HepG2 (cell line): ENCODE results near the gene IMPDH1. TPM values are rescaled to one million over a fixed set of nuclear protein-coding genes. Genes with fewer than 3 reads are reported as not detected.
A peak's percentile ranks its signal among the peaks of the same experiment; 100 is the strongest.

Experiments used
- ARHGAP35 ChIP-seq: sonication (generic); formaldehyde crosslinking; IDR thresholded peaks from 2 replicates; pipeline ENCODE4 v1.9.0; 2022; ENCODE audit warnings: mild to moderate bottlenecking, inconsistent platforms, moderate library complexity, missing genetic modification reagents, borderline replicate concordance
- CAMTA2 ChIP-seq: sonication (generic); formaldehyde crosslinking; IDR thresholded peaks from 2 replicates; pipeline ENCODE4 v1.4.0; 2020; ENCODE audit warnings: mild to moderate bottlenecking, missing genetic modification reagents, borderline replicate concordance
- EP300 ChIP-seq, 3 experiments: sonication (generic) in 1 of 3; formaldehyde crosslinking in 1 of 3; IDR thresholded peaks; 2 replicates each; pipeline versions ENCODE4 v1.5.1 to v1.6.1; 2011 to 2020; ENCODE audit warnings: low read depth in 2 of 3, low read length in 2 of 3, borderline replicate concordance in 1 of 3, improper control_type of control experiment in 1 of 3, mild to moderate bottlenecking in 1 of 3, missing genetic modification reagents in 1 of 3, moderate library complexity in 1 of 3
- FOXC1 ChIP-seq: sonication (generic); formaldehyde crosslinking; IDR thresholded peaks from 2 replicates; pipeline ENCODE4 v1.8.0; 2022; ENCODE audit warnings: mild to moderate bottlenecking, missing genetic modification reagents, borderline replicate concordance
- GATAD2A ChIP-seq: IDR thresholded peaks from 2 replicates; pipeline ENCODE4 v1.6.1; 2016
- HNF1B ChIP-seq: sonication (generic); formaldehyde crosslinking; IDR thresholded peaks from 2 replicates; pipeline ENCODE4 v1.5.1; 2020; ENCODE audit warnings: mild to moderate bottlenecking, moderate library complexity, missing genetic modification reagents
- HNRNPLL ChIP-seq: fragments of 200-400 bp; formaldehyde crosslinking; IDR thresholded peaks from 2 replicates; pipeline ENCODE4 v1.6.1; 2017; ENCODE audit warnings: mild to moderate bottlenecking, low read depth, low read length; ENCODE audit not compliant: poor library complexity, severe bottlenecking
- HOXA5 ChIP-seq: sonication (generic); formaldehyde crosslinking; IDR thresholded peaks from 2 replicates; pipeline ENCODE4 v1.4.0; 2020; ENCODE audit warnings: missing genetic modification reagents
- HOXA9 ChIP-seq: sonication (generic); formaldehyde crosslinking; IDR thresholded peaks from 2 replicates; pipeline ENCODE4 v1.8.1; 2022; ENCODE audit warnings: missing genetic modification reagents, mild to moderate bottlenecking, moderate library complexity, borderline replicate concordance
- KLF6 ChIP-seq: IDR thresholded peaks from 2 replicates; pipeline ENCODE4 v1.8.0; 2016; ENCODE audit warnings: missing biosample characterization, missing genetic modification reagents
- RBM39 ChIP-seq: fragments of 200-400 bp; formaldehyde crosslinking; IDR thresholded peaks from one replicate; pipeline ENCODE4 v1.6.1; 2018; ENCODE audit warnings: antibody characterized with exemption, mild to moderate bottlenecking, low read depth, low read length; ENCODE audit not compliant: poor library complexity, severe bottlenecking
- REPIN1 ChIP-seq: sonication (generic); formaldehyde crosslinking; IDR thresholded peaks from 2 replicates; pipeline ENCODE4 v1.8.0; 2022; ENCODE audit warnings: missing genetic modification reagents, low read depth, mild to moderate bottlenecking, borderline replicate concordance
- RXRA ChIP-seq: sonication (generic); formaldehyde crosslinking; IDR thresholded peaks from 2 replicates; pipeline ENCODE4 v1.5.1; 2020; ENCODE audit warnings: missing genetic modification reagents
- TARDBP ChIP-seq: sonication (generic); formaldehyde crosslinking; IDR thresholded peaks from 2 replicates; pipeline ENCODE4 v1.8.0; 2022; ENCODE audit warnings: mild to moderate bottlenecking, missing genetic modification reagents
- TMF1 ChIP-seq: sonication (generic); formaldehyde crosslinking; IDR thresholded peaks from 2 replicates; pipeline ENCODE4 v1.8.1; 2022; ENCODE audit warnings: low read depth, missing genetic modification reagents
- ZNF280B ChIP-seq: sonication (generic); formaldehyde crosslinking; IDR thresholded peaks from 2 replicates; pipeline ENCODE4 v1.5.0; 2020; ENCODE audit warnings: missing genetic modification reagents, mild to moderate bottlenecking, borderline replicate concordance
- ZNF292 ChIP-seq: sonication (generic); formaldehyde crosslinking; IDR thresholded peaks from 2 replicates; pipeline ENCODE4 v1.8.1; 2022; ENCODE audit warnings: mild to moderate bottlenecking, low read depth, missing genetic modification reagents, borderline replicate concordance
- ZNF33B ChIP-seq: sonication (generic); formaldehyde crosslinking; IDR thresholded peaks from 2 replicates; pipeline ENCODE4 v1.5.1; 2020; ENCODE audit warnings: mild to moderate bottlenecking, missing genetic modification reagents
- ZNF367 ChIP-seq: sonication (generic); formaldehyde crosslinking; IDR thresholded peaks from 2 replicates; pipeline ENCODE4 v1.4.0; 2020; ENCODE audit warnings: missing genetic modification reagents, borderline replicate concordance
- ZNF547 ChIP-seq: sonication (generic); formaldehyde crosslinking; IDR thresholded peaks from 2 replicates; pipeline ENCODE4 v1.5.1; 2020; ENCODE audit warnings: mild to moderate bottlenecking, missing genetic modification reagents
- ZNF572 ChIP-seq: sonication (generic); formaldehyde crosslinking; IDR thresholded peaks from 2 replicates; pipeline ENCODE4 v1.5.1; 2020; ENCODE audit warnings: mild to moderate bottlenecking, missing genetic modification reagents
- ZNF577 ChIP-seq: sonication (generic); formaldehyde crosslinking; IDR thresholded peaks from 2 replicates; pipeline ENCODE4 v1.4.0; 2020; ENCODE audit warnings: mild to moderate bottlenecking, low read depth, missing genetic modification reagents, borderline replicate concordance
- ZNF713 ChIP-seq: sonication (generic); formaldehyde crosslinking; IDR thresholded peaks from 2 replicates; pipeline ENCODE4 v1.4.0; 2020; ENCODE audit warnings: mild to moderate bottlenecking, missing genetic modification reagents
- ZNF891 ChIP-seq: sonication (generic); formaldehyde crosslinking; IDR thresholded peaks from 2 replicates; pipeline ENCODE4 v1.5.0; 2020; ENCODE audit warnings: mild to moderate bottlenecking, missing genetic modification reagents
- ZSCAN9 ChIP-seq: IDR thresholded peaks from 2 replicates; pipeline ENCODE4 v1.6.1; 2016; ENCODE audit warnings: borderline replicate concordance
- polyA plus RNA-seq, 8 experiments: library from polyadenylated mRNA; depleted of rRNA in 3 of 8; stranded (reverse) in 7 of 8; unstranded in 1 of 8; fragments of >200 nt; fragmentation: Illumina TruSeq in 4 of 8; extraction: Trizol in 4 of 8; gene quantifications; 2 replicates each; pipeline versions ENCODE4 v1.2.1 to v1.2.3, GENCODE V29; 2011 to 2016; ENCODE audit warnings: low read depth in 4 of 8, missing spikeins in 1 of 8, mixed read lengths in 1 of 8; ENCODE audit not compliant: insufficient read depth in 1 of 8
- total RNA-seq, 5 experiments: library from RNA; depleted of rRNA; stranded (reverse); fragments of >200 nt; fragmentation: Illumina TruSeq; extraction: Trizol; gene quantifications; 2 replicates each; pipeline ENCODE4 v1.2.3, GENCODE V29; 2016; ENCODE audit warnings: low read depth in 1 of 5
- TF ChIP-seq, protein P1 (sequence below): sonication (generic); formaldehyde crosslinking; IDR thresholded peaks from 2 replicates; pipeline ENCODE4 v1.4.0; 2020; ENCODE audit warnings: missing genetic modification reagents, borderline replicate concordance

The IMPDH1 gene
- total and polyA plus RNA-seq, 2 of the 13 experiments (the other 11 are each of a cell fraction or from before 2014, with no cell fraction given) = 22.8 to 34.0 TPM

GRCh38 chr7:128404886-128405470 is 4.8 kb downstream of the IMPDH1 start (continued):
- TF ChIP-seq HNF1B (CRISPR knock-in tag) (no peak), HOXA9 (CRISPR knock-in tag) (no peak), ZNF572 (CRISPR knock-in tag) (peak; percentile 43; the same call in 1 of the 2 replicates), ZNF292 (CRISPR knock-in tag) (0 out of 2 replicates have a peak, but pooled peaks have one; percentile 23), ZNF280B (CRISPR knock-in tag) (no peak), REPIN1 (CRISPR knock-in tag) (no peak), ZSCAN9 (CRISPR knock-in tag) (no peak), ZNF33B (CRISPR knock-in tag) (no peak), GATAD2A (CRISPR knock-in tag) (no peak), KLF6 (no peak), TMF1 (CRISPR knock-in tag) (no peak), ZNF577 (no peak), ARHGAP35 (CRISPR knock-in tag) (no peak), RXRA (CRISPR knock-in tag) (no peak), ZNF367 (no peak), RBM39 (no peak), ZNF891 (CRISPR knock-in tag) (0 out of 2 replicates have a peak, but pooled peaks have one; percentile 33), TARDBP (0 out of 2 replicates have a peak, but pooled peaks have one; percentile 2), ZNF713 (CRISPR knock-in tag) (no peak), FOXC1 (CRISPR knock-in tag) (0 out of 2 replicates have a peak, but pooled peaks have one; percentile 31), CAMTA2 (CRISPR knock-in tag) (no peak), EP300 (IDR thresholded peaks at IDR 0.05; ENCODE audit: low read depth in 2 of 2, low read length in 2 of 2) (no peak), EP300 (CRISPR knock-in tag; IDR thresholded peaks at IDR 0.05; ENCODE audit: borderline replicate concordance) (no peak), HOXA5 (no peak), ZNF547 (CRISPR knock-in tag) (0 out of 2 replicates have a peak, but pooled peaks have one; percentile 5), HNRNPLL (no peak)
- TF ChIP-seq, protein P1, sequence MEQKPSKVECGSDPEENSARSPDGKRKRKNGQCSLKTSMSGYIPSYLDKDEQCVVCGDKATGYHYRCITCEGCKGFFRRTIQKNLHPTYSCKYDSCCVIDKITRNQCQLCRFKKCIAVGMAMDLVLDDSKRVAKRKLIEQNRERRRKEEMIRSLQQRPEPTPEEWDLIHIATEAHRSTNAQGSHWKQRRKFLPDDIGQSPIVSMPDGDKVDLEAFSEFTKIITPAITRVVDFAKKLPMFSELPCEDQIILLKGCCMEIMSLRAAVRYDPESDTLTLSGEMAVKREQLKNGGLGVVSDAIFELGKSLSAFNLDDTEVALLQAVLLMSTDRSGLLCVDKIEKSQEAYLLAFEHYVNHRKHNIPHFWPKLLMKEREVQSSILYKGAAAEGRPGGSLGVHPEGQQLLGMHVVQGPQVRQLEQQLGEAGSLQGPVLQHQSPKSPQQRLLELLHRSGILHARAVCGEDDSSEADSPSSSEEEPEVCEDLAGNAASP = no peak
